ENCODE measurements around the gene ZNRF2. TPM values are rescaled to one million over a fixed set of nuclear protein-coding genes. Genes with fewer than 3 reads are reported as not detected.

Gene ZNRF2
- total RNA-seq, 3 donors from 2014 or later = 34.0 to 53.3 (median 40.5) TPM

DNA sequence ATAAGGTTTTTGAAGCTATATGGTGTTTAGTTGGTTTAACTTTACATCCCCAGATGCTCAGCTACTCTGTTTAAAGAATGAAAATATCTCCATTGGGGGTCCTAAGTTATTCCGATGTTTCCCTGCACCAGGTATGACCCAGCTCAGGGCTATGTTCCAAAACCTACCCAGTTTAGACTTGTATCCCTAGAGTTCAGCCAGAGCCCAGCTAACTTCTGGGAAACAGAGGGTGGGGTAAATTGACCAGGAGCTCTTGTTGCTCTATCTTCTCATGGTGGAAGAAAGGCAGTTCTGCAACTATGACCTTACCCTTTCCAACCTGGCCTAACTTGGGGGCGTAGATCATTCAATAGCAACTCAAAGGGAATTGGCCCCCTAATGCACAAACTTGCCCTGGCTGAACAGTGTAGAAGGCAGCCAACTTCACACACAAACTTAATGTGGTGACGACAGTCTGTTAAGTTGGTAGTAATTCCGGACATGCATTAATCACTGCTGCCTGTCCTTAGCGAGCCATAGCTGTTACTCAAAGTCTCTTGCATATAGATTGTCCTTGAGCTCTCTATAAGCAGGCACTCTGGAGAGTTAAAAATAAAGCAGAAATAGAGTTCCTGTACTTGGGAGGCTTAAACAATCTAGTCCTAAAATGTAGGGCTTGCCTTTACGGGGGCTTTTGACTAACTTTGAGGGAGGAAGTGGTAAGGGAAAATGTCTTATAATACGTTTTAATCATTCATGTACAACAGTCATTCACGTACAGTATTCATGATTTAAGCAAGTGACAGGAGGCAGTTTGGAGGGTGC lies 5.3 kb upstream of the ZNRF2 start:
- intact Hi-C loops (cut with DNase I, micrococcal nuclease) = loop anchor here (10.0 kb wide), 2 partner anchors 114 to 136 kb away; no protein-coding TSS in a partner anchor
- DNase-seq (no peak), ATAC-seq (no peak)
- TF ChIP-seq, protein P1, sequence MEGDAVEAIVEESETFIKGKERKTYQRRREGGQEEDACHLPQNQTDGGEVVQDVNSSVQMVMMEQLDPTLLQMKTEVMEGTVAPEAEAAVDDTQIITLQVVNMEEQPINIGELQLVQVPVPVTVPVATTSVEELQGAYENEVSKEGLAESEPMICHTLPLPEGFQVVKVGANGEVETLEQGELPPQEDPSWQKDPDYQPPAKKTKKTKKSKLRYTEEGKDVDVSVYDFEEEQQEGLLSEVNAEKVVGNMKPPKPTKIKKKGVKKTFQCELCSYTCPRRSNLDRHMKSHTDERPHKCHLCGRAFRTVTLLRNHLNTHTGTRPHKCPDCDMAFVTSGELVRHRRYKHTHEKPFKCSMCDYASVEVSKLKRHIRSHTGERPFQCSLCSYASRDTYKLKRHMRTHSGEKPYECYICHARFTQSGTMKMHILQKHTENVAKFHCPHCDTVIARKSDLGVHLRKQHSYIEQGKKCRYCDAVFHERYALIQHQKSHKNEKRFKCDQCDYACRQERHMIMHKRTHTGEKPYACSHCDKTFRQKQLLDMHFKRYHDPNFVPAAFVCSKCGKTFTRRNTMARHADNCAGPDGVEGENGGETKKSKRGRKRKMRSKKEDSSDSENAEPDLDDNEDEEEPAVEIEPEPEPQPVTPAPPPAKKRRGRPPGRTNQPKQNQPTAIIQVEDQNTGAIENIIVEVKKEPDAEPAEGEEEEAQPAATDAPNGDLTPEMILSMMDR (IDR thresholded peaks at IDR 0.05) = no peak
- peaks cover 12% of the 10 kb centered on the region for H3K4me1 ChIP-seq (ENCODE audit: low read depth)
- peaks cover under 1% of the 10 kb centered on the region for H3K36me3 ChIP-seq (ENCODE audit: low read depth)
- H3K9me3 ChIP-seq = no peaks in the 10 kb centered on the region
- no peak overlapping the region for H3K4me3 ChIP-seq

DNA sequence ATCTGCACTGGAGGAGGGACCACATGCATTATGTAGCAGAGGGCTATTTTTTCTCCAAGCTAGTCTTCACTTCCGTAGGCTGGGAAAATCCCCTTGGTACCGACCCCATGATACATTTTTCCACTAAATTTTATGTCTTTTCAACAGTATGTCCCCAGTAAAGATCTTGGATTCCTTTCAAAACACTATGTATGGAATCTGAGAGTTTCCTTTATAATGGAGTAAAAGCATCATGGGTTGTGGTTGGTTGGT lies 4.8 kb upstream of the ZNRF2 start:
- Histone ChIP-seq H3K36me3 (ENCODE audit: low read depth) (peaks cover 5% of the 10 kb centered on the region), H3K4me1 (ENCODE audit: low read depth) (peaks cover 12% of the 10 kb centered on the region), H3K9me3 (no peaks in the 10 kb centered on the region), H3K4me3 (no peak overlapping the region)
- DNase-seq = no peak
- intact Hi-C loops (cut with DNase I, micrococcal nuclease) = loop anchor here (10.0 kb wide), 2 partner anchors 115 to 135 kb away; no protein-coding TSS in a partner anchor
- TF ChIP-seq, protein P1 (IDR thresholded peaks at IDR 0.05) = no peak
- ATAC-seq = no peak

DNA sequence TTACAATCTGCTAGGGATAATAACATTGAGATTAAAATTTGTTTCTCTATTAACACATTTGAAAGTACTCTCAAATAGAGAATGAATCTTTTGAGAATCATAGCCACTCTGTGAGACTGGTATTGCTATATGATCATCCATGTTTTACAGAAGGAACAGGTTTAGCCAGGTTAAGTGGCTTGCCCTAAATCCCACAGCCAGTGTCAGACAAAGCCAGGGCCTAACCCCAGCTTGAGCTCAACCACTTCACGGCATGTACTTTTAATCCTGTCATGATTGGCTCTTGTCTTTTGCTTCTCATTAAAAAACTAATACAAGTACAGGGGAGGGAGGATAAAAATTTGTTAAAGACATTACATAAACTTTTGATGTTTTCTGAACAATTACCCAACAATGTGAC lies 3.8 kb upstream of the ZNRF2 start:
- intact Hi-C loops (cut with DNase I, micrococcal nuclease) = no loop called here
- Histone ChIP-seq H3K4me1 (ENCODE audit: low read depth) (peaks cover 12% of the 10 kb centered on the region), H3K36me3 (ENCODE audit: low read depth) (peaks cover 6% of the 10 kb centered on the region), H3K4me3 (no peak overlapping the region), H3K9me3 (no peaks in the 10 kb centered on the region)
- TF ChIP-seq, protein P1 (IDR thresholded peaks at IDR 0.05) = no peak
- DNase-seq = no peak
- no peak for ATAC-seq

DNA sequence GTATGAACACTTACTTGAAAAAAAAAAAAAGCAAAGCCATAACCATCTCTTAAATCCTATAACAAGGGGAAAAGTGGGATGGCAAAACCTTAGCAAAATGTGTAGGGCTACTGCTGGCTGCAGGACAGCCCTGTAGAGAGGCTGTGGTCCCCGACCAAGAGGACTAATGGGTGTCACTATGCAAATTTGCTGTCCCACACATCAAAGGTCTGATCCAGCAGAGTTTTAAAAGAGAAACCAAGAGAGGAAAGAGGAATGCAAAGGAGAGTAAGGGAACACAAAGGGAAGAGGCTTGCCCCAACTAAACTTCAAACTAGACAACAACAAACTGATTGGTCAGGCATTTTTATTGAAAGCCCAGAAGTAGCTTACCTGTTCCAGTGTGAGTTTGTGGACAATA lies 3.1 kb upstream of the ZNRF2 start:
- Histone ChIP-seq H3K36me3 (ENCODE audit: low read depth) (peaks cover 6% of the 10 kb centered on the region), H3K4me3 (no peak overlapping the region), H3K4me1 (ENCODE audit: low read depth) (peaks cover 12% of the 10 kb centered on the region), H3K9me3 (no peaks in the 10 kb centered on the region)
- DNase-seq (no peak), ATAC-seq (no peak)
- TF ChIP-seq, protein P1 (IDR thresholded peaks at IDR 0.05) = no peak
- intact Hi-C loops (cut with DNase I, micrococcal nuclease) = no loop called here

DNA sequence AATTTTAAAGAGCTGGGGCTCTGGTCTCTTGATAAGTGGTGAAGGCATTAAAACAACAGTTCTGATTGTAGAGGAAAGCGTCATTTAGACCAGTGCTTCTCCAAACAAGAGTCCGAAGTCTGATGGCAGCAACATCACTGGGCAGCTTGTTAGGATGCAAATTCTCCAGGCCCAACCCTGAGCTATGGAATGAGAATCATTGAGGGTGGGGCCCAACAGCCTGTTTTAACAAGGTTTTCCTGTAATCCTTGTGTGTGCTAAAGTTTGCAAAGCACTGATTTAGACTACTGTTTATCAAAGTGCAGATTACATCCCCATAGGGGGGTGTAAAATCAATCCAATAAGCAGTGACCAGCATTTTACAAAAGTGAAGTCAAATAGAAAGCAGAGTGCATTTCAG lies 2.6 kb upstream of the ZNRF2 start:
- DNase-seq (peak in 2 of 3 donors; percentile 52 to 86), ATAC-seq (peak; percentile 39)
- intact Hi-C loops (cut with DNase I, micrococcal nuclease) = no loop called here
- Histone ChIP-seq H3K9me3 (no peaks in the 10 kb centered on the region), H3K4me3 (no peak overlapping the region), H3K36me3 (ENCODE audit: low read depth) (peaks cover 6% of the 10 kb centered on the region), H3K4me1 (ENCODE audit: low read depth) (peaks cover 8% of the 10 kb centered on the region)
- TF ChIP-seq, protein P1 (IDR thresholded peaks at IDR 0.05) = no peak
